Keratinocyte (primary cell): ENCODE measurements around the gene TYW1B. TPM values are rescaled to one million over a fixed set of nuclear protein-coding genes. Genes with fewer than 3 reads are reported as not detected.
A peak's percentile ranks its signal among the peaks of the same experiment; 100 is the strongest.
"Not testable (repeated sequence)": the region's sequence is repeated elsewhere in the genome, so short reads cannot be mapped to it uniquely, and the experiment has no call there.

ENCODE experiments used
- DNase-seq: peaks from one replicate; pipeline ENCODE4 v3.0.0-alpha.2; 2011; ENCODE audit warnings: low read depth, missing footprints, low spot score
- FAIRE-seq: peaks from 2 replicates; lab custom pipeline; 2011; peaks lifted over from hg19 to GRCh38; lab: Jason Lieb, UNC
- H2AFZ ChIP-seq: 2 replicates; pipeline ENCODE4 v1.6.0; 2012; ENCODE audit warnings: low read length, control low read depth, inconsistent platforms; ENCODE audit not compliant: control insufficient read depth
- H3K27ac ChIP-seq: 2 replicates; pipeline ENCODE4 v1.5.1; 2011; ENCODE audit warnings: low read length; ENCODE audit not compliant: control insufficient read depth, insufficient read depth
- H3K27me3 ChIP-seq: 3 replicates; pipeline ENCODE4 v1.6.0; 2011; ENCODE audit warnings: low read length; ENCODE audit not compliant: control insufficient read depth, insufficient read depth; ENCODE audit errors: extremely low read depth
- H3K36me3 ChIP-seq, 2 experiments: 2 replicates in 1 of 2; 3 replicates in 1 of 2; pipeline ENCODE4 v1.5.1; 2011; ENCODE audit warnings: low read length in 2 of 2, mild to moderate bottlenecking in 1 of 2; ENCODE audit not compliant: control insufficient read depth in 2 of 2, insufficient read depth in 2 of 2; ENCODE audit errors: extremely low read depth in 1 of 2
- H3K4me1 ChIP-seq: 3 replicates; pipeline ENCODE4 v1.5.1; 2011; ENCODE audit warnings: low read length; ENCODE audit not compliant: control insufficient read depth, insufficient read depth; ENCODE audit errors: extremely low read depth
- H3K4me2 ChIP-seq: 3 replicates; pipeline ENCODE4 v1.6.0; 2011; ENCODE audit warnings: low read depth, low read length; ENCODE audit not compliant: control insufficient read depth, insufficient read depth; ENCODE audit errors: extremely low read depth
- H3K4me3 ChIP-seq, 3 experiments: fragments of 200-600 bp in 1 of 3; sonication (generic) in 1 of 3; 2 replicates in 2 of 3; 3 replicates in 1 of 3; pipeline ENCODE4 v1.5.1; 2011 to 2016; ENCODE audit warnings: low read length in 3 of 3, mild to moderate bottlenecking in 3 of 3, control low read depth in 2 of 3, inconsistent platforms in 1 of 3, low read depth in 1 of 3, mixed read lengths in 1 of 3, mixed run types in 1 of 3, moderate library complexity in 1 of 3; ENCODE audit not compliant: control insufficient read depth in 2 of 3, insufficient read depth in 2 of 3; ENCODE audit errors: extremely low read depth in 1 of 3
- H3K79me2 ChIP-seq: 2 replicates; pipeline ENCODE4 v1.6.0; 2012; ENCODE audit warnings: low read length; ENCODE audit not compliant: control insufficient read depth, insufficient read depth
- H3K9ac ChIP-seq: 3 replicates; pipeline ENCODE4 v1.6.0; 2011; ENCODE audit warnings: low read length; ENCODE audit not compliant: control insufficient read depth, insufficient read depth; ENCODE audit errors: extremely low read depth
- H3K9me1 ChIP-seq: 3 replicates; pipeline ENCODE4 v1.6.0; 2011; ENCODE audit warnings: low read length; ENCODE audit not compliant: control insufficient read depth, insufficient read depth; ENCODE audit errors: extremely low read depth
- H3K9me3 ChIP-seq: 2 replicates; pipeline ENCODE4 v1.5.1; 2012; ENCODE audit warnings: low read depth, low read length; ENCODE audit not compliant: control insufficient read depth
- H4K20me1 ChIP-seq: 3 replicates; pipeline ENCODE4 v1.6.0; 2011; ENCODE audit warnings: low read length; ENCODE audit not compliant: control insufficient read depth, insufficient read depth; ENCODE audit errors: extremely low read depth
- dilution Hi-C: fragments of 300-500 bp; cut with MboI; formaldehyde crosslinking; loops from one replicate; pipeline ENCODE4 v1.7.0; 2020; ENCODE audit warnings: low sequenced_read_pairs; ENCODE audit not compliant: extremely low pct_ligation_motif_present
- polyA plus RNA-seq, 5 experiments: library from polyadenylated mRNA; depleted of rRNA in 3 of 5; stranded (reverse) in 3 of 5; stranded (forward) in 1 of 5; unstranded in 1 of 5; fragments of >200 nt; gene quantifications; 1 replicate in 1 of 5; 2 replicates in 3 of 5; 3 replicates in 1 of 5; pipeline versions ENCODE4 v1.2.1 to v1.2.3, GENCODE V29; 2011 to 2012; ENCODE audit warnings: missing spikeins in 2 of 5, low read depth in 1 of 5, low replicate concordance in 1 of 5

The TYW1B gene
- polyA plus RNA-seq, 1 donor (not counting 4 experiments of a cell fraction or from before 2014, with no cell fraction given), result 2.5 TPM

- H3K9ac ChIP-seq, H2AFZ ChIP-seq, FAIRE-seq, H3K4me1 ChIP-seq, H3K79me2 ChIP-seq, H3K4me3 ChIP-seq, dilution Hi-C loops, H3K4me2 ChIP-seq, H3K9me1 ChIP-seq, H3K27me3 ChIP-seq, H4K20me1 ChIP-seq, H3K36me3 ChIP-seq, DNase-seq, H3K9me3 ChIP-seq, H3K27ac ChIP-seq: not testable (repeated sequence)
Observed at GRCh38 chr7:72689344-72689743, 138.7 kb downstream of the TYW1B start.

- H3K4me3 ChIP-seq, H3K27ac ChIP-seq, H3K9ac ChIP-seq, H4K20me1 ChIP-seq, H3K79me2 ChIP-seq, H3K27me3 ChIP-seq, H3K36me3 ChIP-seq, DNase-seq, dilution Hi-C loops, H3K9me1 ChIP-seq, H3K4me2 ChIP-seq, H3K9me3 ChIP-seq, H2AFZ ChIP-seq: not testable (repeated sequence)
- peaks cover 17% of the 10 kb centered on the region for H3K4me1 ChIP-seq
- FAIRE-seq, result peak; percentile 9
Observed at GRCh38 chr7:72681211-72681610, 146.8 kb downstream of the TYW1B start.

GRCh38 chr7:72676880-72677279, 151.1 kb downstream of the TYW1B start:
- H3K9me3 ChIP-seq, H3K9me1 ChIP-seq, H4K20me1 ChIP-seq, H3K4me2 ChIP-seq, H3K27ac ChIP-seq, H3K79me2 ChIP-seq, DNase-seq, H3K4me3 ChIP-seq, H3K9ac ChIP-seq, H3K36me3 ChIP-seq, H3K27me3 ChIP-seq, FAIRE-seq, dilution Hi-C loops, H2AFZ ChIP-seq: not testable (repeated sequence)
- peaks cover 12% of the 10 kb centered on the region for H3K4me1 ChIP-seq

- DNase-seq, dilution Hi-C loops, H3K27me3 ChIP-seq, H3K36me3 ChIP-seq, H3K9me1 ChIP-seq, H4K20me1 ChIP-seq, H3K27ac ChIP-seq, H3K4me2 ChIP-seq, H3K79me2 ChIP-seq, H3K4me3 ChIP-seq, H2AFZ ChIP-seq, H3K9ac ChIP-seq, H3K9me3 ChIP-seq: not testable (repeated sequence)
- peak; percentile 32 for FAIRE-seq
- H3K4me1 ChIP-seq, result peaks cover 12% of the 10 kb centered on the region
Observed at GRCh38 chr7:72676086-72676690, 151.8 kb downstream of the TYW1B start.

- H3K4me3 ChIP-seq, H3K9me1 ChIP-seq, H3K27me3 ChIP-seq, dilution Hi-C loops, H3K9me3 ChIP-seq, FAIRE-seq, DNase-seq, H2AFZ ChIP-seq, H3K36me3 ChIP-seq, H4K20me1 ChIP-seq, H3K9ac ChIP-seq, H3K79me2 ChIP-seq, H3K27ac ChIP-seq, H3K4me2 ChIP-seq: not testable (repeated sequence)
- H3K4me1 ChIP-seq, result peaks cover 12% of the 10 kb centered on the region
Observed at GRCh38 chr7:72675686-72676085, 152.3 kb downstream of the TYW1B start.
